ENCODE measurements around the gene FILIP1L.

FILIP1L gene

GRCh38 chr3:99868311-99868646 lies 246.0 kb downstream of the FILIP1L start:
- DNase-seq (ENCODE audit: low read depth in 2 of 2): no peak

- no peak for DNase-seq (ENCODE audit: low read depth in 2 of 2)
Measured at GRCh38 chr3:99867594-99868310, 246.5 kb downstream of the FILIP1L start.

GRCh38 chr3:99866261-99866761 lies 248.0 kb downstream of the FILIP1L start:
- no peak for DNase-seq (ENCODE audit: low read depth in 2 of 2)

- DNase-seq (ENCODE audit: low read depth in 2 of 2): no peak
Measured at GRCh38 chr3:99865321-99865720, 249.0 kb downstream of the FILIP1L start.

- DNase-seq (ENCODE audit: low read depth in 2 of 2): no peak
Measured at GRCh38 chr3:99864289-99864688, 250.0 kb downstream of the FILIP1L start.

GRCh38 chr3:99863588-99863987 lies 250.7 kb downstream of the FILIP1L start:
- no peak for DNase-seq (ENCODE audit: low read depth in 2 of 2)

- DNase-seq (ENCODE audit: low read depth in 2 of 2): no peak
Measured at GRCh38 chr3:99863002-99863401, 251.3 kb downstream of the FILIP1L start.

- DNase-seq (ENCODE audit: low read depth in 2 of 2): no peak
Measured at GRCh38 chr3:99862208-99862607, 252.1 kb downstream of the FILIP1L start.

- DNase-seq (ENCODE audit: low read depth in 2 of 2): no peak
Measured at GRCh38 chr3:99861216-99861615, 253.1 kb downstream of the FILIP1L start.

GRCh38 chr3:99859825-99860224 lies 254.5 kb downstream of the FILIP1L start:
- DNase-seq (ENCODE audit: low read depth in 2 of 2): no peak

- no peak for DNase-seq (ENCODE audit: low read depth in 2 of 2)
Measured at GRCh38 chr3:99858469-99858868, 255.8 kb downstream of the FILIP1L start.

- no peak for DNase-seq (ENCODE audit: low read depth in 2 of 2)
Measured at GRCh38 chr3:99857278-99857677, 257.0 kb downstream of the FILIP1L start.

GRCh38 chr3:99856437-99857220 lies 257.7 kb downstream of the FILIP1L start:
- DNase-seq (ENCODE audit: low read depth in 2 of 2): no peak

- DNase-seq (ENCODE audit: low read depth in 2 of 2): no peak
Measured at GRCh38 chr3:99855900-99856299, 258.4 kb downstream of the FILIP1L start.

- DNase-seq (ENCODE audit: low read depth in 2 of 2): no peak
Measured at GRCh38 chr3:99854756-99855298, 259.5 kb downstream of the FILIP1L start.

GRCh38 chr3:99852851-99853250 lies 261.4 kb downstream of the FILIP1L start:
- no peak for DNase-seq (ENCODE audit: low read depth in 2 of 2)

GRCh38 chr3:99851955-99852354 lies 262.3 kb downstream of the FILIP1L start:
- no peak for DNase-seq (ENCODE audit: low read depth in 2 of 2)

GRCh38 chr3:99850608-99851007 lies 263.7 kb downstream of the FILIP1L start:
- DNase-seq (ENCODE audit: low read depth in 2 of 2): no peak

- DNase-seq (ENCODE audit: low read depth in 2 of 2): no peak
Measured at GRCh38 chr3:99848433-99848832, 265.9 kb downstream of the FILIP1L start.

- DNase-seq (ENCODE audit: low read depth in 2 of 2): no peak
Measured at GRCh38 chr3:99846477-99847160, 267.7 kb downstream of the FILIP1L start.

GRCh38 chr3:99845999-99846398 lies 268.3 kb downstream of the FILIP1L start:
- no peak for DNase-seq (ENCODE audit: low read depth in 2 of 2)

- DNase-seq (ENCODE audit: low read depth in 2 of 2): no peak
Measured at GRCh38 chr3:99845331-99845730, 269.0 kb downstream of the FILIP1L start.
